ENCODE data around the gene ACOT13.
A peak's percentile ranks its signal among the peaks of the same experiment; 100 is the strongest.
"Not testable (repeated sequence)": the region's sequence is repeated elsewhere in the genome, so short reads cannot be mapped to it uniquely, and the experiment has no call there.

ACOT13 gene

DNA sequence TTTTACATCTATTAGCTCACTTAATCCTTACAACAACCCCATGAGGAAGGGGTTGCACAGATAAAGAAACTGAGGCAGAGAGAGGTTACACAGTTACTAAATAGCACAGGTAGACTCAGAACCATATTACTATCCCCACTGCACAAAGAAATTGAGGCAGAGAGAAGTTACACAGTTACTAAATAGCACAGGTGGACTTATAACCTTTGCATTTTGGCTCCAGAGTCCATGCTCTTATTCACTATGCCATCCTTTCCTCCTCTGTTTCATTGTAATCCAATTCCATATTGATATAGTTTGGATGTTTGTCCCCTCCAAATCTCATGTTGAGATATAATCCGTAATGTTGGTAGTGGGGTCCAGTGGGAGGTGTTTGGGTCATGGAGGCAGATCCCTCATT is 3.7 kb upstream of the ACOT13 start:
- no peak for DNase-seq

DNA sequence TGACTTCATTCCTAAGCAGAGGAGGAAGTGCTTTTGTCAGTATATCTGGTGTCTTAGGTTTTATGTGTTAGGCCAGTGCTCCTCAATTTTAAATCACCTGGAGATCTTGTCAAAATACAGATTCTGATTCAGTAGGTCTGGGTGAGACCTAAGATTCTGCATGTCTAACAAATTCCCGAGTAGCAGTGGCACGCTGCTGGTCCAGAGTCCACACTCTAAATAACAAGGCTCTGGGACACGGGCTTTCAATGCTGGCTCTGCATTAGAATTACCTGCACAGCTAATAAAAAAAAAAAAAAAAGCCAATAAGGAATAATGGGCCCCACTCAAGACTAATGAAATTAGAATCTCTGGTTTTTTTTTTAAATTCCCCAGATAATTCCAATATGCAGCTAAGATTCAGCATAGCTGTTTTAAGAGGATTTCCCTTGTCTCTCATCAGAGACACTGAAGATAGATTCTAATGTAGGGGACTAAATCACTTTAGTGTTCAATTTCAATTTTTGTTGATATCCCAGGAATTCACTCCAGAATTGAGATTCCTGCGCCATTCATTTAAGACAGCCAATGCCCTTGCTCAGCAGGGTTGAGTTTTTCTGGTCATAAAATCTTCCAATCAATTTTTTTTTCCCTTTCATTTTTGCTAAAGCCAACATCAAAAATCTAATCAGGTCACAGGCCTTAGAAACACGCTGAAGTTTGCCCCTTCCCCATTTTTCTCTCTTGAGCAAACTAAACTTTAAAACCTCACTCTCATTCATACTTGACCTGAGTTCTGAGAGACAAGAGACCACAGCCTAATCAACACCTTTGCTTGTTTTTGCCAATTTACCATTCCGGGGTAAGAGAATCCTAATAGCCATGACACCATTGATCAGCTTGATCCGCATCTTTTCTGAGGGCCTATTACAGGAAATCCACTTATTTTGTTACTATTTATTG is 2.6 kb upstream of the ACOT13 start:
- no peak for DNase-seq

DNA sequence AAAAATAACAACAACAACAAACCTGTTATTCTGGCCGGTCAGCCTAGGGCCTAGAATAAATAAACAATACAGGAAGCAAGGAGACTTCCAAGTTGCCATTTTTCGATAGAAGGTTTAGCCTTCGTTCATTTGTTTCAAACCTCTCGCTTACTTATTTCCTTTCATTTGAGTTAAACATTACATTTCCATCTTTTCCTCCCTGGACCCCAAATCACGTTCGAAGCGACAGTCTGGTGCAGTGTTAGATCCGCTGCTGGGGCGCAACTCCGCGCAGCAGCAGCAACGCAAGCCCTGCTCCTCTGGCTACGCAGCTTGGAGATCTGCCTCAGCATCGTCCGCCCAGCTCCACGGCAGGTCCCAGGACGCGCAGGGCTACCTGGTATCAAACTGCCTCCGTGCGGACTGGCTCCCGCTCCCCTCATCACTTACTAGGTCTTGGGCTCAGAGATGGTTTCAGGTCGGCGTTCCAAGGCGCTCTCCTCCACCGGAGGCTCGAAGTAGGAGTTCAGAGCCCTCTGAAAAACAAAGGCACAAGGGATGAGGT is 708 bp upstream of the ACOT13 start:
- peak; percentile 49 for DNase-seq

DNA sequence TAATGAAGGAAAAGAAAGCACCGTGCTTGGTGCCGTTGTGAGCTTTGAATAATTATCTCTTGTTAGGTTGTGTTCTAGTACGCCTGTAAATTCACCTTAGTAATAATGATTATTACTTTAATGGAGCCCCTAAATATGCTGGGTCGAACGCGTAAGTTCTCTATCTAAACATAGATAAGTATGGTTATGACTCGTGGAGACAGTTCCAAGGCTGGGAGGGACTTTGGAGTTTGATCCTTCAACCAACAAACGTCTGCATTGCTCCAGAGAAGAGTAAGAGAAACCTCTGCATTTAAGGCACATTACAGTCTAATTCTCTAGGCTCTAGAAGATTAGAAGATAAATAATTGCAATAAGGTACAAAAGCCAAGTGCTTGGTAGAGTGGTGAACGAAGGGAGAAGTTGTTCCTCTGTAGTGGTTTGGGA is 514 bp downstream of the ACOT13 start:
- no peak for DNase-seq

DNA sequence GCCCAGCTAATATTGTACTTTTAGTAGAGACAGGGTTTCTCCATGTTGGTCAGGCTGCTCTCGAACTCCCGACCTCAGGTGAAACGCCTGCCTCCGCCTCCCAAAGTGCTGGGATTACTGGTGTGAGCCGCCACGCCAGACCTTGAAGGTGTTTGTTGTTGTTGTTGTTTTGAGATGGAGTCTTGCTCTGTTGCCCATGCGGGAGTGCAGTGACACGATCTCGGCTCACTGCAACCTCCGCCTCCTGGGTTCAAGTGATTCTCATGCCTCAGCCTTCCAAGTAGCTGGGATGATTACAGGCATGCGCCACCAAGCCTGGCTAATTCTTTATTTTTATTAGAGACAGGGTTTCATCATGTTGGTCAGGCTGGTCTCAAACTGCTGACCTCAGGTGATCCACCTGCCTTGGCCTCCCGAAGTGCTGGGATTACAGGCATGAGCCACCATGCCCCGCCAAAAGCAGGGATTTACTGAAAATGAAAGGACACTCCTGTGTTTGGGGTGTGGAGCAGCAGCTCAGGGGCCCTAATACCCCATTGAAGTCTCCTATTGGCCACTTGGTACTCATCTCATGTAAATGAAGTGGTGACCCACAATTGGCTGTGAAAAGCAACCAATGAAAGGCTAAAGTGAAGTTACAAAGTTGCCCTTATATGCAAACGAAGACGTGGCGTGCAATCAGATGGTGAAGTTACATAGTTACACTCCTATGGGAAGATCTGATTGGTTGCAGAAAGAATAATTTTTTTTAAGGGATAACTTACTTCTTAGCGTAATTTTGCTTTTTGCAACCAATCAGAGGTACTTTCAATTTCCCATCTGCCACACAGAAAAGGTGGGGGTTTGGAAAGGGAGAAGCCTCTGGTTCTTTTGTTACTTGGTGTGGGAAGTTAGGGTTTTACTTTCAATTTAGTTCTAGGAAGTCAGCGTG is 1.5 kb downstream of the ACOT13 start:
- not testable (repeated sequence) for DNase-seq

DNA sequence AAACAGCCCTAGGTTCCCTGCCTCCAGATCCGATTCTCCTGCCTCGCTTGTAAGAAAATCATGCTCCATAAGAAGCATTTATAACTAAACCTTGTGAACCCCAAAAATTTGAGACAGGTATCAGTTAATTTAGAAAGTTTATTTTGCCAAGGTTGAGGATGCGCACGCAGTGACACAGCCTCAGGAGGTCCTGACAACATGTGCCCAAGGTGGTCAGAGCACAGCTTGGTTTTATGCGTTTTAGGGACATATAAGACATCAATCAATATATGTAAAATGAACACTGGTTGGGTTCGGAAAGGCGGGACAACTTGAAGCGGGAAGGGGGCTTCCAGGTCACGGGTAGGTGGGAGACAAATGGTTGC is 2.1 kb downstream of the ACOT13 start:
- DNase-seq, result no peak

DNA sequence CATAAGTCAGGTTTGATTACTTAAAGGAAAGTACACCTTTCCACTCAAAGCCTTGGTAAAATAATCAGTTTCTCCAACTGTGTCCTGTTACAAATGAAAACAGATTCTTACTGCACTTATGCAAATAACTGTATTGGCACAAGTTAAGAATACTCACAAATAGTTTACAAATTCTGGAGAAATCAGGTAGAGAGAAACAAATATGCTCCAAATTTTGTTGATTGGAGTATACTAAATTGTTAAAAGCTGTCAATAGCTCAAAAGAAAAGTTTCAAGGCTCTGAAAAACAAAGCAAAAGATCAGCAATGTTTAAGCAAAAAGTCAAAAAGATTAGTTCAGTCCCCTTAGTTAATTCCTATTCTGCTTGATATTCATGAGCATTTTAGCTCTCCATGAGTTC is 3.6 kb downstream of the ACOT13 start:
- not testable (repeated sequence) for DNase-seq

DNA sequence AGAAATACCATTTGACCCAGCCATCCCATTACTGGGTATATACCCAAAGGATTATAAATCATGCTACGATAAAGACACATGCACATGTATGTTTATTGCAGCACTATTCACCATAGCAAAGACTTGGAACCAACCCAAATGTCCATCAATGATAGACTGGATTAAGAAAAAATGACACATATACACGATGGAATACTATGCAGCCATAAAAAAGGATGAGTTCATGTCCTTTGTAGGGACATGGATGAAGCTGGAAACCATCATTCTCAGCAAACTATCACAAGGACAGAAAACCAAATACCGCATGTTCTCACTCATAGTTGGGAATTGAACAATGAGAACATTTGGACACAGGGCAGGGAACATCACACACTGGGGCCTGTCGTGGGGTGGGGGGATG is 4.2 kb downstream of the ACOT13 start:
- not testable (repeated sequence) for DNase-seq

DNA sequence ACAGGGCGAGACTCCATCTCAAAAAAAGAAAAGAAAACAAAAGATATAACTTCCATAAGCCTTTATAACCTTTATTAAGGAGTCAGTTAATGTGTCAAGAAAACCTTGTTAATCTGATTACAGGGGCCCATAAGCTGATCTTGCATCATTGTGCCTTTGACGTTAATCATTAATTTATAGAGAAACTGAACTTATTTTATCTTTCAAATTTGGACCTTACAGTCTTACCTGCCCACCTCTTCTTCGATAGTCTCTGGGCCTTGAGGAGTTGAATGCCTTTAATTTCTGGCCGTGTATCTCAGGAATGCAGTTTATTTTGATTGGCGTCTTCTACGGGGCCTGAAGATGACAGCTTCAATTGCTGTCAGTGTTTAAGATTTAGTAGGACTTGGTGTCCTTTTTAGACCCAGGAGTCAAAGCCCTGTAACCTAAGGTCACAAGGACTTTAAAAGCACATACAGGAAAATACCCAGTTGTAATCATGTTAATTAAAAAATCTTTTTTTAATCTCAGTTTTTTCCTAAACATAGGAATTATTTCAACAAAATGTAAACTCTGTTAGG is 5.8 kb downstream of the ACOT13 start:
- DNase-seq, result no peak

DNA sequence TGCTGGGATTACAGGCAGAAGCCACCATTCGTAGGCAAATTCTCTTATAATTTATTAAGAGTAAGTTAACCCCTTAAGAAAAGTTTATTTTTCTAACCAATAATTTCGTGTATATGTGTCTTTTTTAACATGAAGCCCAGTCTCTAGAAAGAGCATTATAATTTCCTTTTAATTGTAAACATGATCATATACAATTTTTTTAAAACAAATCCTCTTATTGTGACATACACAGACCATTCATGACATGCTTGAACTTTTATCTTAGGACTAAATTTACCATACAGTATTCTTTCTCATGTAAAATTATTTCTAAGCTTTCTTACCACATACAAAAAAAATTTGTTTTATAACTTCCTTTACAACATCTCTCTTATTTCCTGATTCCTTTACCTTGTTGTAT is 6.7 kb downstream of the ACOT13 start:
- no peak for DNase-seq

DNA sequence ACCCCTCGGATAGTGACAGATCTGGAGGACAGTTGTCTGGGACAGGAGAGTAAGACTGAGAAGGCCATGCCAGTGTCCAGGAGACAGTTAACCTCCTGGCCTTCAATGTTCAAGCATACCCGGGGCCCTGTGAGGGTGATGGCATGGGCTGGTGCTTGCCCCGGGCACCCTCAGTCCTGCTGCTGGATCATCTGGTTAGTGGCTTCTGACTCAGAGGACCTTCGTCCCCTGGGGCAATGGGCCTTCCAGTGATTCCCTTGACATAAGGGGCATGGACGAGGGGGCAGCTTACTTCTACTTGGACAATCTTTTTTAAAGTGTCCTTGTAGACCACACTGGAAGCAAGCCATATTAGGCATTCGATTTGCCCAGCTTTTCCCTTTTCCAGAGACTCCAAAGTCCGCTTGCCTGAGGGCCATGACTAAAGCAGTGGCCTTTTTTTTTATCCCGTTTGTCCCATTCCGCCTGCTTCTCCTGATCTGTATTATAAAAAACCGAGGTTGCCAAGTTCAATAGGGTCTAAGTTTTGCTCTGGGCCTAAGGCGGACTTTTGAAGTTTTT is 12.0 kb downstream of the ACOT13 start:
- not testable (repeated sequence) for DNase-seq

DNA sequence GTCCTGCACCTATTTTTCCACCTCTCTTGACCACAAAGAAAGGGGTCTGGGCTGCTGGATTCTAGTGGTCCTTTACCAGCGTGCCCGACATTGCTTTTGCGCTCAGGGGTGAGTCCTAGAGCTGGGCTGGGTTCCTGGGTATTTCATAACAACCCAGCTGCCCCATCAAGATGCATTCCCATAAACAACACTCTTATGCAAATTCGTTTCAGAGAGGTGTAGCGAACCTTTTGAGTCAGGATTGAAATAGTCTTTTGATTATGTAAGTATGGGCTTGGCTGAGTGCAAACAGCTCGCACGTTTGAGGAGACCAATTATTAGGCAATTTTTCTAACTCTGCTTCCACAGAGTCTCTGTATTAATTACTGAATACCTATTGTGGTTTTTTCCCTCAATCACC is 13.7 kb downstream of the ACOT13 start:
- no peak for DNase-seq

DNA sequence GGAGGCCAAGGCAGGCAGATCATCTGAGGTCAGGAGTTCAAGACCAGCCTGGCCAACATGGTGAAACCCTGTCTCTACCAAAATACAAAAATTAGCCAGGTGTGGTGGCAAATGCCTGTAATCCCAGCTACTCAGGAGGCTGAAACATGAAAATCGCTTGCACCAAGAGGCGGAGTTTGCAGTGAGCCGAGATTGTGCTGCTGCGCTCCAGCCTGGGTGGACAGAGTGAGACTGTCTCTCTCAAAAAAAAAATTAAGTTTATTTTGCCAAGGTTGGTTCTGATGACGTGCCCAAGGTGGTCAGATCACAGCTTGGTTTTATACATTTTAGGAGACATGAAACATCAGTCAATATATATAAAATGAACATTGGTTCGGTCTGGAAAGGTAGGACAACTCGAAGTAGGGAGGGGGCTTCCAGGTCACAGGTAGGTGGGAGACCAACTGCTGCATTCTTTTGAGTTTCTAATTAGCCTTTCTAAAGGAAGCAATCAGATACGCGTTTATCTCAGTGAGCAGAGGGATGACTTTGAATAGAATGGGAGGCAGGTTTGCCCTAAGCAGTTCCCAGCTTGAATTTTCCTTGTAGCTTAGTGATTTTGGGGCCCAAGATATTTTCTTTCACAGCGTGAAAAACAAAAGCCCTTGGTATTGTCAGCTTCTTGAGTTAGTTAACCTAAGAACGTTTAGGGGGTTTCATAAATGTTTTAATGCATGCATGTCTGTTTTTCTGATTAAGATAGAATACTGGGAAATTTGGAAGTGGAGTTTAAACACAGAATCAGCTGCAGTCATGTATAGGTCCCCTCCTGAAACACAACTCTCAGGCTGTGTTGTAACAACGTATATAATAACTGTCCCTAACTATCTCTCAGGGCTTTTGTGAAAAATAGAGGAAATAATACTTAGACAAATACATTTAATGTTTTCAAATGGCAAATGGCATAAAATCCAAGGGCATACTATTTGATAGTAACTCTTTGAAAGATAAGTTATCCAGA is 16.7 kb downstream of the ACOT13 start:
- no peak for DNase-seq

DNA sequence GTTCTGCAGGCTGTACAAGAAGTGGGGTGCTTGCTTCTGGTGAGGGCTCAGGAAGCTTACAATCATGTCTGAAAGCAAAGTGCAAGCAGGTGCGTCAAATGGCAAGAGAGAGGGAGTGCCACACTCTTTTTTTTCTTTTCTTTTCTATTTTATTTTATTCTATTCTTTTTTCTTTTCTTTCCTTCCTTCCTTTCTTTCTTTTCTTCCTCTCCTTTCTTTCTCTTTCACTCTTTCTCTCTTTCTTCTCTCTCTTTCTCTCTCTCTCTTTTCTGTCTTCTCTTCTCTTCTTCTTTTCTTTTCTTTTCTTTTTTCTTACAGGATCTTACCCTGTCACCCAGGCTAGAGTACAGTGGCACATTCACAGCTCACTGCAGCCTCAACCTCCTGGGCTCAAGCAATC is 19.5 kb downstream of the ACOT13 start:
- no peak for DNase-seq

DNA sequence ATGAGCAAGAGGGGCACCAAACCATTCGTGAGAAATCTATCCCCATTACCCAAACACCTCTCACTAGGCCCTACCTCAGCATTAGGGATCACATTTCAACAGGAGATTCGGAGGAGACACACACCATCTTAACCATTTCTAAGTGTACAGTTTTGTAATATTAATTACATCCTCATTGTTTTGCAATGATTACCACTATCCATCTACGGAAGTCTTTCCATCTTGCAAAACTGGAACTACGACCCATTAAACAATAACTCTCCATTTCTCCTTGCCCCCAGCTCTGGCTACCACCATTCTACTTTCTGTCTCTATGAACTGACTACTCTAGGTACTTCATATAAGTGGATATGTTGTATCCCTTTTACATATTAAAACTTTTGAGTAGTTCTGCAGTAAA is 20.1 kb downstream of the ACOT13 start:
- DNase-seq, result no peak

DNA sequence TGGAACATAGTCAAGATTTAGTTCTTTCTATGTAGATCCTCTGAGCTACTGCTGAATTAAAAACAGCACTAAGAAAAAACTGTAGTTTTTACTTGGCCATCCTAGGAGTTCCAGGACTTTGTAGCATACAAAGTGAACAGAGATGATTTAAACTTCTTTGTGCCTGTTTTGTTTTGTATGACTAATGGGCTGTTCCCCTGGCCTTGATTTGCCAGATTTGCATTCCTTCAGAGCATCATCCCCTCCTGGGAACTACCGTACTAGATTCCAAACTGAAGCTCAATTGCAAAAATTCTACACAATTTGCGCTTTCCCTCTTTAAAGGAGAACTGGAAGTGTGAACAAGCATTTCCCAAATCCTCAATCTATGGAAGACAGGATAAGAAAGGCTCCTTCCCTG is 23.1 kb downstream of the ACOT13 start:
- no peak for DNase-seq

DNA sequence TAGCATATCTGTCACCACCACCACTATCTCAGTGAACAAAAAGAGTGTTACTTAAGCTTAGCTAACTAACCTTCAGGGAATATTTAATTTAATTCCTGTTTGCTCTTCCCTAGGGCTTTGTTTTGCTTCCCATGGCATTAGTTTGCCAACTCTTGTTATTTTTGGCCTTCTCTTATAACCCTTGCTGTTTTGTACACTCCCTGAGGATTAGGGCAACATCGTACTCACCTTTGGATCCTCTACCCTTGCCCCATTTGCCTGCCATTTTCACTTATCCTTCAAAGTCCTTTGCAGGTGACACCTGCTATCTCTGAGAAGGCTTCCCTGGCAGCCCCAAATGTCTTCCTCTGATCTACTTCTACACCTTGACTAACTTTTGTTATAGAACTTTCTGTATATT is 23.7 kb downstream of the ACOT13 start:
- DNase-seq, result no peak

DNA sequence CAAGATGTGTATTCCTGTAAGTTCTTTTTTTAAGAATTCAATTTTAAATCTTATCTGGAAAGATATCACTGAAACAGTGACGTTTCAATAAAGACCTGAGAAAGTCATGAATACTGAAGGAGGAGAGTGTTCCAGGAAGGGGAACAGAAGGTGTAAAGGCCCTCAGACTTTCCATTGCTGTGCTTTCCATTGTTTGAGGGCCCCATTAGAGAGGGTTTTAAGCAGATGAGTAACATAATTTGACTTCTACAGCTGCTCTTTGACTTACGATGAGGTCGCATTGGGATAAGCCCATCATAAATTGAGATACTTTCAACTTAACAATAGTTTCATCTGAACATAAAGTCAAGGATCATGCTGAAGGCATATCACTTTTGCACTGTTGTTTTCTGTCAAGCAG is 24.7 kb downstream of the ACOT13 start:
- DNase-seq, result no peak

DNA sequence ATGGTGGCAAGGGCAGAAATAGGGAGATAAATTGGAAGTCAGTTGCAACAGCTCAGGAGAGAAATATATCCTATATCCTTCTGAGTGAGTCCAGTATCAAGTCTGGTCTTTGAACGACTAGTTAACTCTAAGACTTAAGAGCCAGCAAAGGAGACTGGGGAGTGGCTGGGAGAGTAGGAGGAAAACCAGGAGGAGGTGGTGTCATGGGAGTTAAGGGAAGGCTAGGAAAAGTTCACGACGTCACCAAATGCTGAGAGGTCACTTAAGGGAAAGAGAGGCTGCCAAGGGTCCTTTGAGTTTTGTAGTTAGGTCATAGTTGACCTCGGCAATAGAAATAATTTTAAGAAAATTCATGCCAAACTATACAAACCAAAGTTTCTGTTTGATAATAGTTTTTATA is 25.1 kb downstream of the ACOT13 start:
- no peak for DNase-seq

DNA sequence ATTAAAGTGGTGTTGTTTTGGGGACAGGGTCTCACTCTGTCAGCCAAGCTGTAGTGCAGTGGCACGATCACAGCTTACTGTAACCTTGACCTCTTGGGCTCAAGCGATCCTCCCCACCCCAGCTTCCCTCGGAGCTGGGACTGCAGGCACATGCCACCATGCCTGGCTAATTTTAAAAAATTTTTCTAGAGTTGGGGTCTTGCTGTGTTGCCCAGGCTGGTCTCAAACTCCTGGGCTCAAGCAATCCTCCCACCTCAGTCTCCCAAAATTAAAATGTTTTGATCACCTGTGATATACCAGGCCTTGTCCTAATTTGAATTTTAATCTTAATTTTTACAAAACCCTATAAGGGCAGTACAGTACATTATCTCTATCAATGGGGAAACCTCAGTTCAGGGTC is 25.5 kb downstream of the ACOT13 start:
- no peak for DNase-seq

DNA sequence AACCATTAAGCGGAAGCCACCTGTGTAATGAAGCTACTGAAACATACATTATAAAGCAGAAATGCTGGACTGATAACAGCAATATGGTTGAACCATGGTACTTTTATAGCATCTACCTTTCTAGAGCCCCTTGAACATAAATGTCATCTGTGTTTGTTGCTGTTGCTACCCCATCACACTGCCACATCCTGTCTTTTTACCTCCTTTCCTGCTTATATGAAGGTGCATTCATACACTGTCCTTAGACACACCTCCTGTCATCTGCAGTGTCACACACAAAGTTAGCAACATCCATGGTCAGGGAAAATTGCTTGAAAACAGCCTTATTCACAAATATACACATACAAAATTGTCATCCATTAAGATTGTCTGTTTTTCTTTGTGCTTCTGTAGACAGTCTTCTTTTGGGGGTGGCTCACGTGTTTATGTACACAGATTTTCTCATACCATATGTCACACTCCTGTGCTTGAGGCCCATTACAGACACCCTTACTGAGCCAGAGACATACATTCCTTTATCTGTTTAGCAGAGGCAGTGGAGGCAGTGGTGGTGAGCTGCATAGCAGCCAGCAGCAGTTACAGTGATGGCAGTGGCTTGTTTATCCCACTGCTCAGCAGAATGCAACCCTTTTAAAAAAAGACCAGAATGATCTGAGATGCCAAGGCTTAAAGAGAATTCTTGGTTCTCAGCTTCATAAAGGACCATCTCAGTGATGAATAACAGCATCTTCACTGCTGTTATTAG is 26.1 kb downstream of the ACOT13 start:
- no peak for DNase-seq
